Measurements from ENCODE around the gene RPRD1B. TPM values are rescaled to one million over a fixed set of nuclear protein-coding genes. Genes with fewer than 3 reads are reported as not detected.

The RPRD1B gene
- total and polyA plus RNA-seq, 2 of the 13 experiments (the other 11 are each of a cell fraction or from before 2014, with no cell fraction given) = 31.1 to 41.5 TPM

GRCh38 chr20:38049800-38050199, 16.3 kb downstream of the RPRD1B start (continued):
- no peak for TF ChIP-seq THAP9 (CRISPR knock-in tag; IDR thresholded peaks at IDR 0.05; ENCODE audit: borderline replicate concordance)
- TF ChIP-seq KDM6A (CRISPR knock-in tag; IDR thresholded peaks at IDR 0.05; ENCODE audit: low read depth) = no peak
- no peak for TF ChIP-seq NONO (IDR thresholded peaks at IDR 0.05)
- no peak for TF ChIP-seq NONO (CRISPR knock-in tag; conservative IDR thresholded peaks at IDR 0.05)

- no peaks in the 10 kb centered on the region for H3K9me3 ChIP-seq (ENCODE audit: low read length)
- intact Hi-C loops (cut with micrococcal nuclease; ENCODE audit: unreplicated experiment) (no loop called here), in situ Hi-C loops (cut with HindIII; ENCODE audit: extremely low pct_ligation_motif_present, low pct_unique_long_range_greater_than_20kb) (loop anchor here (10.0 to 25.0 kb wide), 2 partner anchors 274 to 362 kb away; no protein-coding TSS in a partner anchor)
- no peak overlapping the region for H2AFZ ChIP-seq (ENCODE audit: low read length)
- H3K4me2 ChIP-seq (ENCODE audit: low read depth, low read length) = no peak overlapping the region
- no peak overlapping the region for H3K4me3 ChIP-seq (replicated peaks in 1 of 3; ENCODE audit: insufficient read depth in 1 of 3, low read depth in 2 of 3, low read length in 3 of 3)
- no peaks in the 10 kb centered on the region for H3K27me3 ChIP-seq (ENCODE audit: control insufficient read depth in 1 of 2, insufficient read depth in 2 of 2, low read length in 2 of 2)
- ChIA-PET CTCF (ENCODE audit: low intra/inter-chr PET ratio, low total read pairs) (no interaction called here), POLR2A (interaction anchor here (0.6 to 0.8 kb wide), 3 partner anchors 10 to 18 kb away, joined by 3 read pairs; partner anchors contain the start of gene TTI1)
- FAIRE-seq = no peak
- no peak overlapping the region for H3K9ac ChIP-seq (ENCODE audit: insufficient read depth, low read depth, low read length)
- 99% methylated on average over 1 of the region's 1 CpG for WGBS (ENCODE audit: low lambda C conversion rate)
- no TSS peak for BruUV-seq (replicated peaks)
- H4K20me1 ChIP-seq (ENCODE audit: insufficient read depth, low read length) = peaks cover 10% of the 10 kb centered on the region; the same call in 1 of the 2 replicates
- H3K27ac ChIP-seq (ENCODE audit: extremely low read length, insufficient read depth, low read length) = no peak overlapping the region
- DNase-seq (ENCODE audit: low spot score) = no peak
- no peak for ATAC-seq
- H3K4me1 ChIP-seq (ENCODE audit: insufficient read depth, low read length) = peaks cover 26% of the 10 kb centered on the region
- peaks cover 17 to 83% of the 10 kb centered on the region in 2 experiments for H3K36me3 ChIP-seq (replicated peaks in 1 of 2; ENCODE audit: control insufficient read depth in 1 of 2, insufficient read depth in 2 of 2, low read length in 2 of 2)
- peaks cover 86% of the 10 kb centered on the region for H3K79me2 ChIP-seq (ENCODE audit: insufficient read depth, low read length)
- TF ChIP-seq BCL6 (CRISPR knock-in tag; IDR thresholded peaks at IDR 0.05) = no peak
- no peak for TF ChIP-seq PCBP1 (IDR thresholded peaks at IDR 0.05; ENCODE audit: borderline replicate concordance, low read depth, low read length)
- TF ChIP-seq BRF2 (CRISPR knock-in tag; IDR thresholded peaks at IDR 0.05) = no peak
- TF ChIP-seq ZNF580 (CRISPR knock-in tag; IDR thresholded peaks at IDR 0.05; ENCODE audit: borderline replicate concordance, low read depth) = no peak
- TF ChIP-seq NCOA1 (CRISPR knock-in tag; IDR thresholded peaks at IDR 0.05) = no peak
- no peak for TF ChIP-seq SP1 (IDR thresholded peaks at IDR 0.05)
- TF ChIP-seq SP1 (CRISPR knock-in tag; IDR thresholded peaks at IDR 0.05) = no peak
- no peak for TF ChIP-seq ZNF251 (CRISPR knock-in tag; IDR thresholded peaks at IDR 0.05)
- TF ChIP-seq ZNF44 (CRISPR knock-in tag; IDR thresholded peaks at IDR 0.05) = no peak
- TF ChIP-seq NFYB (CRISPR knock-in tag; IDR thresholded peaks at IDR 0.05) = no peak
- TF ChIP-seq ZNF160 (CRISPR knock-in tag; IDR thresholded peaks at IDR 0.05) = no peak
- TF ChIP-seq CEBPB (IDR thresholded peaks at IDR 0.05; ENCODE audit: borderline replicate concordance, low read depth, low read length) = no peak
- no peak for TF ChIP-seq ZNF503 (CRISPR knock-in tag; IDR thresholded peaks at IDR 0.05)
Observed at GRCh38 chr20:38050686-38051085, 17.1 kb downstream of the RPRD1B start.
